Smooth muscle cell of the coronary artery (primary cell): Measurements from ENCODE around the gene DUSP21. TPM values are rescaled to one million over a fixed set of nuclear protein-coding genes. Genes with fewer than 3 reads are reported as not detected.

Experiments
- total RNA-seq: library from RNA; depleted of rRNA; stranded (reverse); fragments of >200 nt; gene quantifications from 2 replicates; pipeline ENCODE4 v1.2.3, GENCODE V29; 2014; ENCODE audit warnings: low replicate concordance

Gene DUSP21
- total RNA-seq = not detected in 2 replicates

DNA sequence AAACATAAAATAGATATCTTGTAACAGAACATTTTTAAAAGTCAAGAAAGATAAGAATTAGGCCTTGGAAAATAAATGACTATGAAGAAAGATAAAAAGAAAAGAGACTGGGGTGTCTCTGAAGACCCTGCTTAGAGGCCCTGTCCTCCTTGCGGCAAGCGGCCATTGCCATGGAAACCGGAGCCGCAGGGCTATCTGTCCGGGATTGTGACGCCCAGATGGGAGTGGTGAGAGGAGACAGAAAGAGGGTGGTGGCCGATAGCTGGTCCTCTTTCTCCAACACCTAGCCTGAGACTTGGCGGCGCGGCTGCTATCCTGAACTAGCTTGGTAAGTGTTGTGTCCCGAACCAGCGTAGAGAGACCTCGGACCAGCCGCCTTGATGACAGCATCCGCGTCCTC, at the start of gene DUSP21:
Gene DUSP21 (plus strand): TSS at position 269 of the 400 bp plus-strand sequence. CDS start 112 bp downstream, at position 381.

GRCh38 chrX:44872821-44873414, 29.1 kb downstream of the DUSP21 start, which contains the start of gene KDM6A:
TSS of gene KDM6A (plus strand) at chrX:44873188. CDS start at chrX:44873552, 364 bp downstream.

Other genes starting within 250 kb of the DUSP21 start
- gene KDM6A, start 29.2 kb downstream of the DUSP21 start, total RNA-seq = 10.7 and 14.9 TPM in 2 replicates